ENCODE data around the gene TMTC3.
A peak's percentile ranks its signal among the peaks of the same experiment; 100 is the strongest.
"Not testable (repeated sequence)": the region's sequence is repeated elsewhere in the genome, so short reads cannot be mapped to it uniquely, and the experiment has no call there.

Gene TMTC3

GRCh38 chr12:88139711-88140110 lies 2.4 kb upstream of the TMTC3 start:
- H3K9me3 ChIP-seq (ENCODE audit: control insufficient read depth in 2 of 2, low read length in 2 of 2); H3K27me3 ChIP-seq (ENCODE audit: control insufficient read depth in 1 of 2, insufficient read depth in 2 of 2, low read length in 2 of 2); H3K36me3 ChIP-seq (ENCODE audit: control insufficient read depth in 2 of 2, insufficient read depth in 2 of 2, low read length in 2 of 2); H3K4me1 ChIP-seq (ENCODE audit: control insufficient read depth, insufficient read depth, low read length); H3K4me3 ChIP-seq (ENCODE audit: low read length in 2 of 2); H3K9ac ChIP-seq (ENCODE audit: low read length in 2 of 2); H3K27ac ChIP-seq (ENCODE audit: low read length): not testable (repeated sequence)

DNA sequence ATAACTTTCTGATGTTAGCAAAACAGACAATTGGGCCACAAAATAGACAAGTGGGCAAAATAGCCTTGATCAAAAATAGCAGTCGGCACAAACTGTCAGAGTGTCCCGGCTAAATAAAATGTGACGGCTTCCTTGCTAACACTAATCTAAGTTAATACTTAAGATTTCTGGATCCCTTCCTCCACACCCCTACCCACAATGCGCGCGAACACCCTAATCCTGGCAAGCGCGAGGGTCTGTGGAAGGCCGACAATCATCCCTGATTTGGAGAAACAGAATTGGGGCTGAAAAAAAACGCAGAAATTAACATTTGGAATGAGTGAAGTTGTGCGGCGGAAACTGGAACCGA lies 708 bp upstream of the TMTC3 start:
- peaks cover 8% of the 10 kb centered on the region for H3K4me1 ChIP-seq (ENCODE audit: control insufficient read depth, insufficient read depth, low read length)
- H3K9me3 ChIP-seq (ENCODE audit: control insufficient read depth in 2 of 2, low read length in 2 of 2), result no peaks in the 10 kb centered on the region
- no peaks in the 10 kb centered on the region for H3K36me3 ChIP-seq (ENCODE audit: control insufficient read depth in 2 of 2, insufficient read depth in 2 of 2, low read length in 2 of 2)
- H3K27me3 ChIP-seq (ENCODE audit: control insufficient read depth in 1 of 2, insufficient read depth in 2 of 2, low read length in 2 of 2), result no peaks in the 10 kb centered on the region
- peak overlapping the region; percentile 82 to 90 for H3K4me3 ChIP-seq (ENCODE audit: low read length in 2 of 2)
- H3K27ac ChIP-seq (ENCODE audit: low read length), result peak overlapping the region; percentile 60
- peak overlapping the region; percentile 72 to 86 for H3K9ac ChIP-seq (ENCODE audit: low read length in 2 of 2)

- Histone ChIP-seq H3K4me1 (ENCODE audit: control insufficient read depth, insufficient read depth, low read length) (peaks cover 8% of the 10 kb centered on the region), H3K36me3 (ENCODE audit: control insufficient read depth in 2 of 2, insufficient read depth in 2 of 2, low read length in 2 of 2) (no peaks in the 10 kb centered on the region), H3K27me3 (ENCODE audit: control insufficient read depth in 1 of 2, insufficient read depth in 2 of 2, low read length in 2 of 2) (no peaks in the 10 kb centered on the region), H3K27ac (ENCODE audit: low read length) (peak overlapping the region; percentile 42), H3K9ac (ENCODE audit: low read length in 2 of 2) (peak overlapping the region; percentile 80), H3K4me3 (ENCODE audit: low read length in 2 of 2) (peak overlapping the region; percentile 82 to 90), H3K9me3 (ENCODE audit: control insufficient read depth in 2 of 2, low read length in 2 of 2) (no peaks in the 10 kb centered on the region)
Measured at GRCh38 chr12:88142610-88142991, 494 bp downstream of the TMTC3 start.

DNA sequence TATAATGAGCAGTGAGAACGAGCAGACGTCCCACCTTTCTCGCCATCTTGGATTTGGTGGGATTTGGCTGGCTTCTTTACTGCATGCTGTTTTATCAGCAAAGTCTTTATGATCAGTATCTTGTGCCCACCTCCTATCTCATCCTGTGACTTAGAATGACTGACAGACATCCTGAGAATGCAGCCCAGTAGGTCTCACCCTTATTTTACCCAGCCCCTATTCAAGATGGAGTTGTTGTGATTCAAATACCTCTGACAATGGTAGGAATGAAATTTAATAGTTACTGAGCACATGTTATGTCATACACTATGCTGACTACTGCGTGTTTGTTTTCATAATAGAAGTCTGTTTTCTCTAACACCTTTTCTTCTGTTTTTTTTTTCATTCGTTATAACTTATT lies 1.9 kb downstream of the TMTC3 start:
- no peaks in the 10 kb centered on the region for H3K27me3 ChIP-seq (ENCODE audit: control insufficient read depth in 1 of 2, insufficient read depth in 2 of 2, low read length in 2 of 2)
- H3K9me3 ChIP-seq (ENCODE audit: control insufficient read depth in 2 of 2, low read length in 2 of 2), result no peaks in the 10 kb centered on the region
- no peak overlapping the region for H3K9ac ChIP-seq (ENCODE audit: low read length in 2 of 2)
- H3K27ac ChIP-seq (ENCODE audit: low read length), result no peak overlapping the region
- peaks cover 8% of the 10 kb centered on the region for H3K4me1 ChIP-seq (ENCODE audit: control insufficient read depth, insufficient read depth, low read length)
- H3K4me3 ChIP-seq (ENCODE audit: low read length in 2 of 2), result no peak overlapping the region
- H3K36me3 ChIP-seq (ENCODE audit: control insufficient read depth in 2 of 2, insufficient read depth in 2 of 2, low read length in 2 of 2), result no peaks in the 10 kb centered on the region

DNA sequence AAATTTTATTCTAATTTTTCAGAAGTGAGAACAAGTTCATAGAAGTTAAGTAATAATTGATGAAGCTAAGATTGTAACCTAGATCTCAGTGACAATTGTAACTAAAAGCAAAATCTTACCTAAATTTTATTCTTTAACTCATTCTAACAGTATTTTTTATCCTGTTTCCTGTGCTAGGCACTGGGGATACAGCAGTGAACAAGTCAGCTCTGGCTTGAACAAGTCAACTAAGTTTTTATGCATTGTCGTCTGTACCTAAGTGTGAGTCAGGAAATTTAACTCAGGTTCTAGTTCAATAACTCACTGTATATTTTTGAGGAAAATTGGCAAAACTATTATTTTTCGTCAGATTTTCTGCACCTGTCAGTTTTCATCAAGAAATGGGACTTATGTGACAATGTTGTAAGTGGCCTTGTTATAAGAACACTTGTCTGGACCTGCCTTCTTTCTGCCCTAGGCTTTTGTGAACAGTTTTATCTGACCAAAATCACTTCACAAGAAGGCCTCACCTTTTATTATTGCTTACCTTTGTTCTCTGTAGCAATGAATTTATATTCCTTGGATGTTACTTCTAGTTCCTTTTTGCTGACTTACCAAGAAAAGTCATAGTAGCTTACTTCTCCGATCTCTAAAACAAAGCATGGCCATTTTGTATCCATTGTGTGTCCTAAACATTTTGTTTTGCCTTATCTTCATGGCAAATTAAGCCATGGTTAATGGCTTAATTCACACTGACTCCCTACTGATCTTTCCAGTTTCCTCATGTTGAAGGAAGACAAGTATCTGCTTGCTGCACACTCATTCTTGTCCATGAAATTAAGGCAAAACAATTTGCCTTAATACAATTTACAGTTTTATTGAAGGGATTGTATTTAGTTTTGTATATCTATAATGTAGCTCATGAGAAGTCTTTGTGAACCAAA lies 2.7 kb downstream of the TMTC3 start:
- peaks cover 8% of the 10 kb centered on the region for H3K4me1 ChIP-seq (ENCODE audit: control insufficient read depth, insufficient read depth, low read length)
- H3K27me3 ChIP-seq (ENCODE audit: control insufficient read depth in 1 of 2, insufficient read depth in 2 of 2, low read length in 2 of 2), result no peaks in the 10 kb centered on the region
- H3K36me3 ChIP-seq (ENCODE audit: control insufficient read depth in 2 of 2, insufficient read depth in 2 of 2, low read length in 2 of 2), result no peaks in the 10 kb centered on the region
- H3K9me3 ChIP-seq (ENCODE audit: control insufficient read depth in 2 of 2, low read length in 2 of 2), result no peaks in the 10 kb centered on the region
- H3K27ac ChIP-seq (ENCODE audit: low read length), result no peak overlapping the region
- no peak overlapping the region for H3K9ac ChIP-seq (ENCODE audit: low read length in 2 of 2)
- H3K4me3 ChIP-seq (ENCODE audit: low read length in 2 of 2), result no peak overlapping the region

DNA sequence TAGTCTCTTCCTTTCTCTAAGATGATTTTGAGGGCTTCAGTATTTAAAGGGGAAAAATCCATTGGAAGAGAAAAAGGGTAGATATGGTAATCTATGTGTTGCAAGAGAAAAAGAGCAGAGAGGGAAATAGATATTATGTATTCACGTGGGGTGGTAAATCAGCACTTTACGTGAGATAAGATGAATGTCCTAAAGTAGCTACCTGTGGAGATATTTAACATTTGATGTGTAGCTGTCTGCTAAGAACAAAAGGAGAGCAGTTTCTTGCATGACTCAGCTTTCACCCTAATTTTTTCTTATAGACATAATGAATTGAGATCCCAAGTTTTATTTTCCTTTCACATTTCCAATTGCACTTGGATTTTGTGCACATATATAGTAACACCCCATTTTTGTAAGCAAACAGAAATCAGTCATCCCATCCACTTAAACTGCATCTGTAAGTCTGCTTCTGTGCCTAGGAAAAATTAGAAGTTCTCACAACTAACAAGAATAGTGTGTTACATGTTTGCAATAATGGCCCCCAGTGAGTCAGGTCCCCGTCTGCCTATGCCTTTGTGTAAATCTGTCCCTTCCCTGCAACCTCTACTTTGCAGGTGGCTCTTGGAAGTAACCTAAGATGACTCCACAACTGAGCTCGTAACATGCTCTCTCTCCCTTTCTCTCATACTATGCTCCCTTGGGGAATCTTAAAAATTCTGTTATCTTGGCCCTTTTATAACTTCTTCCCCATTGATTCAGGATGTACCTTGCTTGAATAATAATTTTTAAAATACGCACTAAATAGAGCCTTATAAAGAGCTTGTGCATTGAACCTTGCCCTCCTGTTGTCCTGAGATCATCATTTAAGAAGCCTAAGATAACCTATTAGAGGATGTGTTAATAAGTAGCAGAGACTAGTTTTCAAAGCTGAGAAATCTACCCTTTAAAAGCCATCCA lies 3.7 kb downstream of the TMTC3 start:
- H3K27ac ChIP-seq (ENCODE audit: low read length), result no peak overlapping the region
- H3K36me3 ChIP-seq (ENCODE audit: control insufficient read depth in 2 of 2, insufficient read depth in 2 of 2, low read length in 2 of 2), result no peaks in the 10 kb centered on the region
- no peak overlapping the region for H3K9ac ChIP-seq (ENCODE audit: low read length in 2 of 2)
- peaks cover 8% of the 10 kb centered on the region for H3K4me1 ChIP-seq (ENCODE audit: control insufficient read depth, insufficient read depth, low read length)
- no peaks in the 10 kb centered on the region for H3K9me3 ChIP-seq (ENCODE audit: control insufficient read depth in 2 of 2, low read length in 2 of 2)
- H3K4me3 ChIP-seq (ENCODE audit: low read length in 2 of 2), result no peak overlapping the region
- no peaks in the 10 kb centered on the region for H3K27me3 ChIP-seq (ENCODE audit: control insufficient read depth in 1 of 2, insufficient read depth in 2 of 2, low read length in 2 of 2)

- Histone ChIP-seq H3K27ac (ENCODE audit: low read length) (no peak overlapping the region), H3K4me3 (ENCODE audit: low read length in 2 of 2) (no peak overlapping the region), H3K9ac (ENCODE audit: low read length in 2 of 2) (no peak overlapping the region), H3K9me3 (ENCODE audit: control insufficient read depth in 2 of 2, low read length in 2 of 2) (no peaks in the 10 kb centered on the region), H3K27me3 (ENCODE audit: control insufficient read depth in 1 of 2, insufficient read depth in 2 of 2, low read length in 2 of 2) (no peaks in the 10 kb centered on the region), H3K4me1 (ENCODE audit: control insufficient read depth, insufficient read depth, low read length) (no peaks in the 10 kb centered on the region), H3K36me3 (ENCODE audit: control insufficient read depth in 2 of 2, insufficient read depth in 2 of 2, low read length in 2 of 2) (no peaks in the 10 kb centered on the region)
Measured at GRCh38 chr12:88150063-88150462, 8.0 kb downstream of the TMTC3 start.

DNA sequence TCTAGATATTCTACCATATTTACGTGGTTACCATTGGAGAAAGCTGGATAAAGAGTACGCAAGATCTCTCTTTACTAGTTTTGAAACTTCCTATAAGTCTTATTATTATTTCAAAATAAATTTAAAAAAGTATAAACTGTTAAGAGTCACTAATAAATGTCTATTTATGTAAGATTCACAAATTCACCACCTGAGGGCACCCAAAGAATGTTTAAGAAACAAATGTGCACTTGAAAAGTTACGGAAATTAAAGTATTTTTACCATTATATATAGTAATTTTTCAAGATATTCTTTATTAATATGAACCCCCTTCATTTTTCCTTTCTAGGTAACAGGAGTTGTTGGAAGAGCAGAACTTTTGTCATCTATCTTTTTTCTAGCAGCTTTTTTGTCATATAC lies 11.9 kb downstream of the TMTC3 start:
- Histone ChIP-seq H3K9me3 (ENCODE audit: control insufficient read depth in 2 of 2, low read length in 2 of 2) (no peaks in the 10 kb centered on the region), H3K4me3 (ENCODE audit: low read length in 2 of 2) (no peak overlapping the region)

GRCh38 chr12:88156075-88156654 lies 14.1 kb downstream of the TMTC3 start:
- Histone ChIP-seq H3K4me3 (ENCODE audit: low read length in 2 of 2) (no peak overlapping the region), H3K9me3 (ENCODE audit: control insufficient read depth in 2 of 2, low read length in 2 of 2) (no peaks in the 10 kb centered on the region), H3K9ac (ENCODE audit: low read length in 2 of 2) (no peak overlapping the region), H3K27ac (ENCODE audit: low read length) (no peak overlapping the region), H3K36me3 (ENCODE audit: control insufficient read depth in 2 of 2, insufficient read depth in 2 of 2, low read length in 2 of 2) (peaks cover 0 to 3% of the 10 kb centered on the region in 2 donors), H3K27me3 (ENCODE audit: control insufficient read depth in 1 of 2, insufficient read depth in 2 of 2, low read length in 2 of 2) (no peaks in the 10 kb centered on the region), H3K4me1 (ENCODE audit: control insufficient read depth, insufficient read depth, low read length) (no peaks in the 10 kb centered on the region)

More for the DNA sequence above, 11.9 kb downstream of the TMTC3 start:
- no peaks in the 10 kb centered on the region for H3K27me3 ChIP-seq (ENCODE audit: control insufficient read depth in 1 of 2, insufficient read depth in 2 of 2, low read length in 2 of 2)
- no peak overlapping the region for H3K9ac ChIP-seq (ENCODE audit: low read length in 2 of 2)
- H3K36me3 ChIP-seq (ENCODE audit: control insufficient read depth in 2 of 2, insufficient read depth in 2 of 2, low read length in 2 of 2), result no peaks in the 10 kb centered on the region
- no peaks in the 10 kb centered on the region for H3K4me1 ChIP-seq (ENCODE audit: control insufficient read depth, insufficient read depth, low read length)
- no peak overlapping the region for H3K27ac ChIP-seq (ENCODE audit: low read length)

- Histone ChIP-seq H3K9ac (ENCODE audit: low read length in 2 of 2) (no peak overlapping the region), H3K4me1 (ENCODE audit: control insufficient read depth, insufficient read depth, low read length) (no peaks in the 10 kb centered on the region), H3K27me3 (ENCODE audit: control insufficient read depth in 1 of 2, insufficient read depth in 2 of 2, low read length in 2 of 2) (no peaks in the 10 kb centered on the region), H3K27ac (ENCODE audit: low read length) (no peak overlapping the region), H3K4me3 (ENCODE audit: low read length in 2 of 2) (no peak overlapping the region), H3K36me3 (ENCODE audit: control insufficient read depth in 2 of 2, insufficient read depth in 2 of 2, low read length in 2 of 2) (peaks cover 7% of the 10 kb centered on the region in 2 donors), H3K9me3 (ENCODE audit: control insufficient read depth in 2 of 2, low read length in 2 of 2) (no peaks in the 10 kb centered on the region)
Measured at GRCh38 chr12:88163371-88163770, 21.3 kb downstream of the TMTC3 start.
